ENCODE results near the gene NCKIPSD.
A peak's percentile ranks its signal among the peaks of the same experiment; 100 is the strongest.

NCKIPSD gene

DNA sequence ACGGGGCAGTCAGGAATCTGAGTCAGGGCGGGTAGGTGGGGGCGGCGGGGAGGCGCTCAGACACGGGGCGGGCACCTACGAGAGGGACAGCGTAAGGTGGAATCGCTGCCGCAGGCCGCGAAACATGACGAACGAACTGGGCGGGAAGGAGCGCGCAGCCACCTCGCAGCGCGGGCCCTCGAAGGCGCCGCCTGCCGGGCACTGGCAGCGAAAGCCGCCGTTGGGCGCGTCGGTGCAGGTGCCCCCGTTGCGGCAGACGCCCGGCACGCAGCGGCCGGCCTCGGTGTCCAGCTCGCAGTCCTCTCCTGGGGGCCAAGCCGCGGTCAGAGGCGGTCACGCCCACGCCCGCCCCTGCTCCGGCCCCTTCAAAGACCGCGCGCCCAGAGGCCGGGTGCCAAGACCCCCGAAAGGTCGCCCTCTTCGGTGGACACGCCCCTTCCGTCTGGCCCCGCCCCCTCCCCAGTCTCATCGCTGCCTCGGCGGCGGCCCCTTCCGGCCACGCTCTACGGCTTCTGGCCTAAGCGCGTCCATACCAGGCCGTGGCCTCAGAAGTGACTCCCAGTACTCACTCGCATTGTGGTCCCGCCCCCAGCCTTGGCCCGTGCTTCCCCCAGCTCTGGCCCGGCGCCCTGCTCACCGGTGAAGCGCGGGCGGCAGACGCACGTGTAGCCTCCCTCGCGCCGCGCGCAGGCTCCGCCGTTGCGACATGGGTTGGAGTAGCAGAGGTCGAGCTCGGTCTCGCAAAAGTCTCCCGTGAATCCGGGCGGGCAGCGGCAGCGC, 29.5 kb downstream of the NCKIPSD start:
- Mint-ChIP-seq H3K4me1 (ENCODE audit: low read depth) (peaks cover 10% of the 10 kb centered on the region), H3K4me3 (peak overlapping the region; percentile 75), H3K27ac (peak overlapping the region; percentile 87), H3K27me3 (ENCODE audit: low read depth) (peaks cover 3% of the 10 kb centered on the region), H3K9me3 (no peaks in the 10 kb centered on the region), H3K36me3 (ENCODE audit: low read depth) (peaks cover 6% of the 10 kb centered on the region)
- DNase-seq (ENCODE audit: low spot score) = peak; percentile 89

DNA sequence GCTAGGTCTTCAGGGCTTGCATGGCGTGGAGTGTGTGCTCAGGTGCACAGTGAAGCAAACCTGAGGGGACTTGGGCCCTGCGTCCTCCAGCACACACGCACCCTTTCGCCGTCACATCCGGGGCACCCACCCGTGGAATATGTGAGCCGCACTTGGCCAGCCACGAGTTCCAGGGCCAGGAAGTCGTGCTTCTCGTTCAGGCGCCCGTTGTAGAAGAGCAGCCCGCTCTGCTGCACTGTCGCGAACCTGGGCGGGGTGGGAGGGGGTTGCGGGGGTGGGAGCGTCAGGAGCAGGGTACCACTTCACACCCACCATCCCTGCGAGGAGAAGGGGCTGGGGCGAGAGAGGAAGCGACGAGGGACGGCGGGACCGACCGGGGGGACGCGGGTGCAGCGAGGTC, 30.1 kb downstream of the NCKIPSD start:
- Mint-ChIP-seq H3K9me3 (no peaks in the 10 kb centered on the region), H3K27me3 (ENCODE audit: low read depth) (peaks cover 3% of the 10 kb centered on the region), H3K4me3 (peak overlapping the region; percentile 75), H3K36me3 (ENCODE audit: low read depth) (peaks cover 6% of the 10 kb centered on the region), H3K27ac (peak overlapping the region; percentile 87), H3K4me1 (ENCODE audit: low read depth) (peaks cover 10% of the 10 kb centered on the region)
- DNase-seq (ENCODE audit: low spot score) = peak; percentile 62

DNA sequence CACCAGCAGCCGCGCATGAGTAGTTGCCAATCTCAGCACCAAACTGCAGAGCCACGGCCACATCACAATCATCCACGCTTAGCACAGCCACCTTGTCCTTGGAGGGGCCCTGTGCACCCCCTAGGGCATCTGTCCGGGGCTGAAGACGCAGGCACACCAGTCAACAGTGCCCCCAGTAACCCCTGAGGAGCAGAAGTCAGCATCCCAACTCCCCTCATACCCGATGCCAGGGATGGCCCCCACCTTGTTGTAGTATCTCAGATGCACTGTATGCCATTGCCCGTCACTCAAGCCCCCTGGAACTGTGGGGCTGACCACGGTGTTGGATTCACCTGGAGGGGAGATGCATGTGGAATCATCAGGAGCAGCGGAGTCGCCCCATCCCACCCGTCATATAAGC, 30.7 kb downstream of the NCKIPSD start:
- Mint-ChIP-seq H3K4me1 (ENCODE audit: low read depth) (peaks cover 10% of the 10 kb centered on the region), H3K27me3 (ENCODE audit: low read depth) (peaks cover 3% of the 10 kb centered on the region), H3K9me3 (no peaks in the 10 kb centered on the region), H3K27ac (peak overlapping the region; percentile 87), H3K36me3 (ENCODE audit: low read depth) (peaks cover 6% of the 10 kb centered on the region), H3K4me3 (peak overlapping the region; percentile 75)
- DNase-seq (ENCODE audit: low spot score) = no peak

DNA sequence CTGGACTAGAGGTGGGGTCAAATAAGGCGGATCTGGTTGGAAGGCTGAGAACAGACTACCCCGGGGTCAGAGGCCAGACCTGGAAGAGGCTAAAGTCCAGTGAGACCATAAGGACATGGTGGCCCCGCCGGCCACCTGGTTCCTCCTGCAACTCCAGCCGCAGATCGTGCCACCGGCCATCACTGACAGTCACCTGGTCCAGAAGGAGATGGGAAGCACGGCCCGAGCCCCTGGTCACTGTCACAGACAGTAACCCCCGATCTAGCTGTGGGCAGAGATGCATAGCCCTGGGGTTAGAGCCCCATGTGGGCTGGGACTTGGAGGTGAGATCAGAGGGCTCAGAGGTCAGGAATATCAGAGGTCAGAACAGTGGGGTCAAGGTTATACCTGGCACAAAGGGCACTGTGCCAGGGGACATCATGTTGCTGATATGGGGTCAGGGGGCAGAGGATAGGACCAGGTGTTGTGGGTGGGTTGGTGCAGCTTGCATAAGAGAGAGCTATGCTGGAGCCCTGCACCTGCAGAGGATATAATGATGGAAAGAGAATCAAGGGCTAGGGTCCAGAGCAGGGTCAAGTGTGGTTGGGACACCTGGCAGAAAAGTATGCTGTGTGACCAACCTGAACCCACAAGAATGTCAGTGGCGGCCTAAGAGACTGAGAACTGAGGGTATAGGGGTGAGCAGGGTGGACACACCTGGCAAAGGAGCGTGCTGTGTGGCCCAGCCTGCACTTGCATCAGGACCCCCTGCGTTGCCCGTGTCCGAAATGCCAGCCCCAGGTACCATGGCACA, 32.6 kb downstream of the NCKIPSD start:
- Mint-ChIP-seq H3K27me3 (ENCODE audit: low read depth) (no peaks in the 10 kb centered on the region), H3K4me3 (no peak overlapping the region), H3K4me1 (ENCODE audit: low read depth) (peaks cover 10% of the 10 kb centered on the region), H3K27ac (peak overlapping the region; percentile 54), H3K36me3 (ENCODE audit: low read depth) (peaks cover 6% of the 10 kb centered on the region), H3K9me3 (no peaks in the 10 kb centered on the region)
- DNase-seq (ENCODE audit: low spot score) = no peak

DNA sequence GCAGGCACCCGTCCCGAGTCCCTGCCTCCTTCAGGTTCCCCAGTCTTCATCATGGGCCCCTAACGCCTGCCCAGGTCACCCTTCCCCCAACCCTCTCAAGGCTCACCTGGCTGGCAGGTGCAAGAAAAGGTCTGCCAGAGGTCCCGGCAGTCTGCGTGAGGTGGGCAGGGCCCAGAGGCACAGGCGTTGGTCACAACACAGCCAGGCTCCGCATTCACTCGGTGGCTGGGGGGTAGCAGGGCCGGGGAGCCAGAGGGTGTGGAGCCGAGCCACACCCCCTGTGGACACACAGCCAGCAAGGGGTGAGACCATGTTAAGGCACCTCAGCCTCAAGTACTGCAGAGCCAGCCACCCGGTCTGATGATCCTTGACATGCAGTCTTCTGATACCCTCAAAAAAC, 33.9 kb downstream of the NCKIPSD start:
- H3K9me3 Mint-ChIP-seq = no peaks in the 10 kb centered on the region
- peaks cover 6% of the 10 kb centered on the region for H3K36me3 Mint-ChIP-seq (ENCODE audit: low read depth)
- no peak for DNase-seq (ENCODE audit: low spot score)
- no peak overlapping the region for H3K4me3 Mint-ChIP-seq
- H3K4me1 Mint-ChIP-seq (ENCODE audit: low read depth) = peaks cover 10% of the 10 kb centered on the region
- H3K27ac Mint-ChIP-seq = no peak overlapping the region
- H3K27me3 Mint-ChIP-seq (ENCODE audit: low read depth) = no peaks in the 10 kb centered on the region

DNA sequence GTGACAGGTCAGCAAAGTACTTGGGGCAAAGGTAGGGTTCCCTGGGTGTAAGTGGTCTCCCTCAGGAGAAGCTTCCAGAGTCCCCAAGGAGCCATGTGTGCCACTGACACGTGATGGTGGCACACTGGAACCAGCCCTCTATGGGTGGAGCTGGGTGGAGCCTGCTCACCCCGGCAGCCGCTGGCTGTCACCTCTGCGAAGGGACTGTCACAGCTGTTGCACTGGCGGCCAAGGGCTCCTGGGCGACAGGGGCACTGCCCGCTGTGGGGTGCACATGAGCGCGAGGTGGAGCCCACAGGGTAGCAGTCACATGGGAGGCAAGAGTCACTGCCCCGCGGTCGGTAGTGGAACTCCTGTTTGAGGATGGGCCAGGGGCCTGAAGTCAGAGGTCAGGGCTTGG, 35.0 kb downstream of the NCKIPSD start:
- Mint-ChIP-seq H3K4me3 (no peak overlapping the region), H3K36me3 (ENCODE audit: low read depth) (peaks cover 6% of the 10 kb centered on the region), H3K4me1 (ENCODE audit: low read depth) (peaks cover 8% of the 10 kb centered on the region), H3K9me3 (no peaks in the 10 kb centered on the region), H3K27me3 (ENCODE audit: low read depth) (no peaks in the 10 kb centered on the region), H3K27ac (no peak overlapping the region)
- no peak for DNase-seq (ENCODE audit: low spot score)

DNA sequence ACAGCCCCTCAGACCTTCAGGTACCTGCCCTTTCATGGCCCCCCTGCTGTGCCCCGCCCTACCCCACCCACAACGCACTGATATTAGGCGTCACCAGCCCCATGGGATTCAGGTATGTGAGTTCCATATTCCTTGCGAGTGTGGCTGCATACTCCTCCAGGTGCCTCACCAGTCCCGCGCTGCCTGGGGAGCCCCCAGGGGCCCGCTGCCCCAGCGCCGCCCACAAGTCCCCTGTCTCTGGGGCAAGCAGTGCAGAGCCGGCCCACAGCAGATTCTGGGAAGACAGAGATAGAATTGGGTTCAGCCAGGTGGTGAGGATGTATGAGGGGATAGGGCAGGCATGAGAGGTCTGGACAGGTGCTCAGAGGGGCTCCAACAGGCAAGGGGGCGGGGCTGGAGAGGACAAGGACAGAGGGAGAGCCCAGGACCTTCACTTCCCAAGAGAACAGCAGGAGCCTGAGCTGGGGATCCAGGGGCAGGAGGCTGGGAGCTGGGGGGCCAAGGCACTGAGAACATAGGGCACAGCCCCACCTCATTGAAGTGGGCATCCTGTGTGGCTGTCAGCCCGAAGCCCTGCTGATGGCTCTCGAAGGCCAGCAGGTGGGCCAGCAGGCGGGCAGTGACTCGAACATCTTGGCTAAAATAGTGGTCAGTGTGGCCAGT, 37.4 kb downstream of the NCKIPSD start:
- H3K4me1 Mint-ChIP-seq (ENCODE audit: low read depth) = no peaks in the 10 kb centered on the region
- no peak overlapping the region for H3K27ac Mint-ChIP-seq
- no peaks in the 10 kb centered on the region for H3K36me3 Mint-ChIP-seq (ENCODE audit: low read depth)
- no peaks in the 10 kb centered on the region for H3K27me3 Mint-ChIP-seq (ENCODE audit: low read depth)
- DNase-seq (ENCODE audit: low spot score) = no peak
- H3K9me3 Mint-ChIP-seq = no peaks in the 10 kb centered on the region
- no peak overlapping the region for H3K4me3 Mint-ChIP-seq

DNA sequence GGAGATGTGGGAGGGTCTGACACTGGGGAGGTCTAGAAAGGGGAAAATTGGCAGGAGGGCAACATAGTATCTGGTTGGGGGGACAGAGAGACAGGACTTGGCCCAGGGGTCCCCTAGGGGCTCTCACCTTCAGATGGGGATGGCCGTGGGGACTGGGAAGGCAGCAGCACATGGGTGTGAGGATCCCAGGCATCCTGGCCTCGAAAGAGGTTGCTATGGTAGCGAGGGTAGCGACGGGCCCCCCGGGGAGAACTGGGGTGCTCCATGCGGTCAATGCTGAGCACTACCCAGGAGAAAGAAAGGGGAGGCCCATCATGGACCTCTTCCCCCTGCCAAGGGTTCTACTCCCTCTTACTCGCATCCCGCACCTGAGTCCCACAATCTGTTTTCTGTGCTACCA, 38.0 kb downstream of the NCKIPSD start:
- H3K36me3 Mint-ChIP-seq (ENCODE audit: low read depth) = no peaks in the 10 kb centered on the region
- no peaks in the 10 kb centered on the region for H3K27me3 Mint-ChIP-seq (ENCODE audit: low read depth)
- DNase-seq (ENCODE audit: low spot score) = no peak
- H3K4me1 Mint-ChIP-seq (ENCODE audit: low read depth) = no peaks in the 10 kb centered on the region
- H3K27ac Mint-ChIP-seq = no peak overlapping the region
- no peaks in the 10 kb centered on the region for H3K9me3 Mint-ChIP-seq
- no peak overlapping the region for H3K4me3 Mint-ChIP-seq

DNA sequence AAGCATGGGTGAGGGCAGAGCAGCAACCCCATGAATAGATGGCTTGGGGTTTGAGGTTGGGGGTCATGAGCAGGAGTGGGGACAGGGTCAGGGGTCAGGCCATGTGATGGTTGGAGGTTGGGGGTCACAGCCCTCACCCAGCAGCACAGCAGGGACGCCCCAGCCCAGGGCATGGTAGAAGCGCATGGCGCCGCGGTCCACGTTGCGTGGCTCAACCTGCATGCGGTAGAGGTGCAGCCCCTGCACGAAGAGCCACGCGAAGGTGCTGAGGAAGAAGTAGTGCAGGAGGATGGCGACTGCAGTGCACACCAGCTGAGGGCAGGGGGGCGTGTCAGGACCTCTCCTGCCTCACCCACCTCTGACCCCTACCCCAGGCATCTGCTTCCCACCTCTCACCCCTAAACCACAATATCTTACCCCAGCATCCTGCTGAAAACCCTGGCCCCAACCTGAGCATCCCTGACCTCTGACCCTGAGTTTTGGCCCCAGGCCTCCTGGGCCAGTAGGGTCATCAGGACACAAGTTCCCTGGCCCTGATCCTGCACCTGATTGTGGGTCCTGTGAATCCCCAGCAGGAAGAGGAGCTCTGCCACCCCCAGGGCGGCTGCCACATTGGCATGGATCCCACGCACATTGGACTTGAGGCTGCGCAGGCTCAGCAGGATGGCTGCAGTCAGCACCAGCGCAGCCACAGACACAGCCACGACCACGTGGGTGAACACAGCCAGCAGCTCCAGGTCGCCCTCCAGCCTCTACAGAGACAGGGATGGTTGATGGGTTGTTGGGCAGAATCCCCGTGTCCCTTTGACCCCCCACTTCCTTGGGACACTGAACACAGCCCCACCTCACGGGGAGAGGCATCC, 40.6 kb downstream of the NCKIPSD start:
- Mint-ChIP-seq H3K4me1 (ENCODE audit: low read depth) (no peaks in the 10 kb centered on the region), H3K36me3 (ENCODE audit: low read depth) (no peaks in the 10 kb centered on the region), H3K27me3 (ENCODE audit: low read depth) (no peaks in the 10 kb centered on the region), H3K27ac (no peak overlapping the region), H3K9me3 (no peaks in the 10 kb centered on the region), H3K4me3 (no peak overlapping the region)
- no peak for DNase-seq (ENCODE audit: low spot score)

DNA sequence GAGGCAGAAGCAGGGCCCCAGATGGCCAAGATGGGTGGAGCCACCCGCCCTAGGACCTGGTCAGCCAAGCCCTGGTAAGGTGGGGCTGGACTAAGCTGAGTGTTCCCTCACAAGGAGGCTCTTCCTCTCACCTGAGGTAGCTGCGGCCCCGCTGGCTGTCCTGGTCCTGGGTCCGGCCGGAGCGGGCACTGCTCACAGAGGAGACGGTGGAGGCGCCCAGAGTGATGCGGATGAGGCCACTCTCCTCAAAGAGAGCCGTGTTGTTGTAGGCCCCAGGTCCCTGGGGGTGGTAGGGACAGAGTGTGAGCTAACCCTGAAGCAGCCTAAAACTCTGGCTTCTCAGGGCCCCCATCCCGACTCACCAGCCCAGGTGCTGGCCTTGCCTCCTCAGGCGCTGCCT, 43.1 kb downstream of the NCKIPSD start:
- H3K4me3 Mint-ChIP-seq = no peak overlapping the region
- no peak for DNase-seq (ENCODE audit: low spot score)
- no peaks in the 10 kb centered on the region for H3K4me1 Mint-ChIP-seq (ENCODE audit: low read depth)
- no peaks in the 10 kb centered on the region for H3K27me3 Mint-ChIP-seq (ENCODE audit: low read depth)
- H3K27ac Mint-ChIP-seq = no peak overlapping the region
- H3K36me3 Mint-ChIP-seq (ENCODE audit: low read depth) = no peaks in the 10 kb centered on the region
- H3K9me3 Mint-ChIP-seq = no peaks in the 10 kb centered on the region

DNA sequence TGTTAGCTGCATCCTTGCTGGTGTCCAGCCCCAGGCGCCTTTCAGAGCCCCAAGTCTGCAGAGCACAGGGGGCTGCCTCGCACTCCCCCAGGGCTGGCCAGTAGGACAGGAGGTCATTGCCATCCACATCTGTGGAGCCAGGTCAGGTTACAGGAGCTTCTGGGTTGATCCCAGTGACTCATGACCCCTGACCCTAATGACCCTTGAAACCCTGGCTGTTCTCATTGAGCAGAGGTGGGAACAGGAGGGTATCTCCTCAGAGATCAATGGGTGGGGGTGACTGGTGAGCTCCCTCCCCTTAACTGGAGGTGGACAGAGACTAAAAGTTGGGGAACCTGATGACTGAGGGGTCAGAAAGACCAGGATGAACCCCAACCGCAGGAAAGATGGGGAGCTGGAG, 44.3 kb downstream of the NCKIPSD start:
- Mint-ChIP-seq H3K4me1 (ENCODE audit: low read depth) (no peaks in the 10 kb centered on the region), H3K9me3 (no peaks in the 10 kb centered on the region), H3K4me3 (no peak overlapping the region), H3K27me3 (ENCODE audit: low read depth) (no peaks in the 10 kb centered on the region), H3K36me3 (ENCODE audit: low read depth) (no peaks in the 10 kb centered on the region), H3K27ac (no peak overlapping the region)
- no peak for DNase-seq (ENCODE audit: low spot score)

DNA sequence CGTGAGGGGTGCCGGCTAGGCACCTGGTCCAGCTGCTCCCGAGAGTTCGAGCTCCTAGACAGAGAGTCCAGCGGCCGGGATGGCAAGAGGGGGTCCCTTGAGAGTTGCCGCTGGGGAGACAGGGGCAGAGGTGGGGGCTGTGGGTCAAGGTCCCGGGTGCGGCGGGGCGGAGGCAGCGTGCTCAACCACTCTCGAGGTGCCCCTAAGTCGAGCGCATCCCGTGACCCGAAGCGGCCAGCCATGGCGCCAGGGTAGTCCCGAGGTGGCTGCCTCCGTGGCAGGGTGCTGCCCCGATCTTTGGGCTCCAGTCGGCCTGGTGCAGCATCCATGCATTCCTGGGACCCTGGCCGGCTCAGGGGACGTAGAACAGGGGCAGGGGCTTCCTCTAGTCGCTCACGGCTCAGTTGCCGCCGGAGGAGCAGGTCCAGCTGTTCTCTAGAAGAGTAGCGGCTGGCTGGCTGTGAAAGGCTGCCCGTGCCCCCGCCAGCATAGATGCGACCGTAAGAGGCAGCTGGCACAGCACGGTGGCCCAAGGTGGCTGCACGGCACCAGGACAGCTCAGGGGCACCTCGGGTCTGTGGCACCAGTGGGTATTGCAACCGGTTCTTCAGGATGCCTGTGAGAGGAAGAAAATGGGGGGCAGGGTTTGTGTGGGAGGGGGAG, 45.6 kb downstream of the NCKIPSD start:
- H3K9me3 Mint-ChIP-seq = no peaks in the 10 kb centered on the region
- no peaks in the 10 kb centered on the region for H3K36me3 Mint-ChIP-seq (ENCODE audit: low read depth)

DNA sequence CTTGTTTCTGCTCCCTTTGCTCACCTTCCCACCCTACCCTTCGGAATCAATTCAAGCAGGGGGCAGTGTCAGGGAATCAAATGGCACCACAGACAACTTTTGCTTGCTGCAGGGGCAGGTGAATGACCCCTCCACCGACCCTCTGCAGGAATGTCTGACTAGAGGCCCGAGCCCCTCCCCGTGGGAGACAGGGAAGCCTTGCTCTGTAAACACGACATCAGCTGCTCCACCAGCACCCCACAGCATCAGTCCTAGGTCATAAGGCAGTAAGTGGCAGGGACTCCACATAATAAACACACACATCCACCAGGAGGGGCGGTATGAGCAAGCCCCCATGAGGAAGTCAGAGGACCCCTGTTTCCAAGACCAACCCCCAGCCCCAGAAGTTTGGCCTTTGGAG, 48.4 kb downstream of the NCKIPSD start:
- peaks cover 2% of the 10 kb centered on the region for H3K36me3 Mint-ChIP-seq (ENCODE audit: low read depth)
- H3K4me1 Mint-ChIP-seq (ENCODE audit: low read depth) = peaks cover 14% of the 10 kb centered on the region
- DNase-seq (ENCODE audit: low spot score) = no peak
- no peaks in the 10 kb centered on the region for H3K9me3 Mint-ChIP-seq
- no peak overlapping the region for H3K4me3 Mint-ChIP-seq
- H3K27me3 Mint-ChIP-seq (ENCODE audit: low read depth) = no peaks in the 10 kb centered on the region
- H3K27ac Mint-ChIP-seq = no peak overlapping the region

More for the DNA sequence above, 45.6 kb downstream of the NCKIPSD start:
- no peak for DNase-seq (ENCODE audit: low spot score)
- H3K4me1 Mint-ChIP-seq (ENCODE audit: low read depth) = peaks cover 6% of the 10 kb centered on the region
- no peaks in the 10 kb centered on the region for H3K27me3 Mint-ChIP-seq (ENCODE audit: low read depth)
- no peak overlapping the region for H3K4me3 Mint-ChIP-seq
- no peak overlapping the region for H3K27ac Mint-ChIP-seq
